Choroid plexus epithelial cell (primary cell): Measurements from ENCODE around the gene SENP8.

Experiments
- DNase-seq: peaks from one replicate; pipeline ENCODE4 v3.0.0-alpha.2; 2010; ENCODE audit warnings: low read depth
- H3K4me3 ChIP-seq: 2 replicates; pipeline ENCODE4 v1.5.1; 2011; ENCODE audit warnings: low read depth, mild to moderate bottlenecking, control low read depth, low read length, moderate library complexity
- TF ChIP-seq, protein P1 (sequence below): conservative IDR thresholded peaks from 2 replicates; pipeline ENCODE4 v1.5.1; 2011; ENCODE audit warnings: low read depth, mild to moderate bottlenecking, control low read depth, inconsistent platforms, low read length, moderate library complexity

SENP8 gene

DNA sequence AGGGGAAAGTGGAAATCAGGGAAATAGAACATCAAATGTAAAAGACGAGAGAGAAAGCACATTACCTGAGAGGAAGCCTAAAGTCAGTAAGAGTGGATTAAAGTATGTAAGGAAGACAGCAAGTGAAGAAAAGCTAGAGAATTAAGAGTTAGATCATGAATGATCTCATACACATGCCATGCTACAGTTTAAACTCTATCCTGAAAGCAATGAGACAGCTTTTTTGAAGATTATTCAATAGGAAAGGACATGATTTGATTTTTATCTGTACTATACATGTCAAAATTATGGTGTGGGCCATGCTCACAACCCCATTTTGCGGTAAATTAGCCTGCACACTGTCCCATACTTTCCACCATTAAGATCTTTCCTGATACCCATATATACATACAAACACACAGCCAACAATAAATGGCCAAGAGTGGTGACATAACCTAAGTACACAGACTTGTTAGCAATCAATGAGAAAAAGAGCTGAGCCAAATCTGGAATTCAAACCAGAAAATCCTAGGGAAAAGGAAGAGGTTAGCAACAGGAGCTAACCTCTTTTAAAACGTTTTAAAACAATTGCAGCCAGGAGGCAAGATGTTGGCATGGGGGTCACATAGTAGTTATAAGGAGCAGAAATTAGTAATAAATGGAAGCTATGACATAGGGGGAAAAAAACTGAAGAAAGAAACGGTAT, 4.7 kb upstream of the SENP8 start:
- H3K4me3 ChIP-seq = no peak overlapping the region
- no peak for DNase-seq
- TF ChIP-seq, protein P1, sequence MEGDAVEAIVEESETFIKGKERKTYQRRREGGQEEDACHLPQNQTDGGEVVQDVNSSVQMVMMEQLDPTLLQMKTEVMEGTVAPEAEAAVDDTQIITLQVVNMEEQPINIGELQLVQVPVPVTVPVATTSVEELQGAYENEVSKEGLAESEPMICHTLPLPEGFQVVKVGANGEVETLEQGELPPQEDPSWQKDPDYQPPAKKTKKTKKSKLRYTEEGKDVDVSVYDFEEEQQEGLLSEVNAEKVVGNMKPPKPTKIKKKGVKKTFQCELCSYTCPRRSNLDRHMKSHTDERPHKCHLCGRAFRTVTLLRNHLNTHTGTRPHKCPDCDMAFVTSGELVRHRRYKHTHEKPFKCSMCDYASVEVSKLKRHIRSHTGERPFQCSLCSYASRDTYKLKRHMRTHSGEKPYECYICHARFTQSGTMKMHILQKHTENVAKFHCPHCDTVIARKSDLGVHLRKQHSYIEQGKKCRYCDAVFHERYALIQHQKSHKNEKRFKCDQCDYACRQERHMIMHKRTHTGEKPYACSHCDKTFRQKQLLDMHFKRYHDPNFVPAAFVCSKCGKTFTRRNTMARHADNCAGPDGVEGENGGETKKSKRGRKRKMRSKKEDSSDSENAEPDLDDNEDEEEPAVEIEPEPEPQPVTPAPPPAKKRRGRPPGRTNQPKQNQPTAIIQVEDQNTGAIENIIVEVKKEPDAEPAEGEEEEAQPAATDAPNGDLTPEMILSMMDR = no peak

DNA sequence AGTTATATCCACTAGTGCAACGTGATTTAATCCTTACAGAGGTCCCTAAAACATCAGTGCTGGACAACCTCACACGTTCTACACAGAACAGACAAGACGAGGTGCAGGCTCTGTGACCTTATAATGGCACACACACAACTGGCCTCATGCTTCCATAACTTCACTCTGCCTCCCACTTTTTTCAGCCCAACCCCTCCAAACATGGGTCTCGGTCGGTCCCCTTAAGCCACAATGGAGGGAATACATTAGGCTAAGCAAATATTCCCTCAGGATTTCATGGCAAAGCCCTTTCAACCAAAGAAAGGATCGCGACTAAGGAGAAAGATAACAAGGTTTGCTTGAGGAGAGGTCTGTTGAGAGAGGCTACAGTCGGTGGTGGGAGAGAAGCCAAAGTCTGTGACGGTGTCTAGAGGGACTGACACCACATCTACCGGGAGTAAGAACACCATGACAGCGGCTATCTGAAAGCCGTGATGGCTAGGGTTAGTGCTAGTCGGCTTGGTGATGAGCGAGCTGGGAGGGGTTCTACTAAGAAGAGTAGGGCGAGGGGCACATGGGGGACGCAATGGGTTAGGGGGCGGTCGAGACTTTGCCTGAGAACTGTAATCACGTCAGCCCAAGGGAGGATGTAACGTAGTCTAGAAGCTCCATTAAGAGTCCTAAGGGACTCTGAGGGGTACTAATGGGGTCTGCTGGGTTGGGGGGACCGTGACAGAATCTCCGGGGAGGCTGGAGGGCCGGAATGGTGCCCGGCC, 1.3 kb upstream of the SENP8 start:
- DNase-seq = peak; percentile 41
- peak overlapping the region; percentile 99 for H3K4me3 ChIP-seq
- TF ChIP-seq, protein P1 = no peak

DNA sequence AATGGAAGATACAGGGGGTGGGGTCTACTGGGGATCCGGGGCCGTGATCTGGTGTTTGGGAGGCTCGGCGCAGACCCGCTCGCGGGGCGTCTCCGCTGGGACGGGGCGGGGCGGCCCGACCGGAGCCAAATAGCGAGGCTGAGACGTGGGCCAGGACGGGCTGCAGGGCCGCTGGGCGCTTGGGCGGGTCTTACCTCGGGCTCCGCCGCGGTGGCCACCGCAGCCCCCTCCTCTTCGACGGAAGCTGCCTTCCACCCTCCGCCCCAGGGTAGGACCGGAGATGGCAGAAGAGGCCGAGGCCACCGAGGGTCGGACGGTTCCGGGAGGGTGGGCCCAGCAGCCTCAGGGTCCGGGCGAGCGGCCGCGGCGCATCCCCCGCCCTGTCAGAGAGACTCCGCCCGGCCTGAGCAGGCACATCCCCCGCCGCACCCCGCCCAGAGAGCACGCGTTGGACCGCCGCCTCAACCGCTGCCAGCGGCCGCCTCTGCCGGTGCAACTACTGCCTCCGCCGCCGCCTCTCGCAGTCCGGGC, 652 bp upstream of the SENP8 start:
- H3K4me3 ChIP-seq = peak overlapping the region; percentile 99
- DNase-seq = peak; percentile 82
- TF ChIP-seq, protein P1 = no peak

DNA sequence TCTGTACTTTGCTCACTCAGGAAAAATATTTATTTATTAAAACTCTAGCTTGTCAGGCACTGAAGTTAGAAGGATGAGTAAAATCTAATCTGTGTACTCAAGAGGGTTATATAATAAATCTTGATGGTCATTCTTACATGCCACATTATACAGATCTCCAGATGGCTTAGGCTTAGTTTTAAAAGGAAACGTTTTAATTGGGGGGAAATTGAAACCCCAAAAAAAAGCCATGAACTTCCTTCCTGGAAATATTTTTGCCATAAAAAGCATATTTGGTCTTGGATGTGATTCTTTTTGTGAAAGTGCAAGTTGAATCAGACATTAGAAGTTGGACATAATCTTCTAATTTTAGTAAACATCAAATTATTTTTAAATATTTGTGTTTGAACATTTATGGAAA, 6.0 kb downstream of the SENP8 start:
- DNase-seq = no peak
- TF ChIP-seq, protein P1 = no peak
- H3K4me3 ChIP-seq = no peak overlapping the region

DNA sequence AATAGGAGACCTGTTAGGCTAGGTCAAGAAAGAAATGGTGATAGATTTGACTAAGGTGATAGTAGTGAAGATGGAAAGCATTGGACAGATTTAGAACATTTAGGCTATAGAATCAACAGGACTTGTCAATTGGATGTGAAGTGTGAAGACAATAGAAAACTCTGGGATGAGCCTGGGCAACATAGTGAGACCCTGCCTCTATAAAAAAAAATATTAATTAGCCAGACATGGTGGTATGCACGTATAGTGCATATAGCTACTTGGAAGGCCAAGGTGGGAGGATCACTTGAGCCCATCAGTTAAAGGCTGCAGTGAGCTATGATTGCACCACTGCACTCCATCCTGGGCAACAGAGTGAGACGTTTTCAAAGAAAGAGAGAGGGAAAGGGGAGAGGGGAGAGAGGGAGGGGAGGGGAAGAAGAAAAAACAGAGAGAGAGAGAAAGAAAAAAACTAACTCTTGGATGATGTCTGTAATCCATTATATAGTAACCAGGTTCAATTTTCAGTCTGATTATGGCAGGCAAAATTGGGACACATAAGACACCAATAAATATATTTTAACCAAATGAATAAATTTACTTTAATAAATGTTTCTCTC, 9.6 kb downstream of the SENP8 start:
- DNase-seq = no peak
- H3K4me3 ChIP-seq = no peak overlapping the region
- TF ChIP-seq, protein P1 = no peak

DNA sequence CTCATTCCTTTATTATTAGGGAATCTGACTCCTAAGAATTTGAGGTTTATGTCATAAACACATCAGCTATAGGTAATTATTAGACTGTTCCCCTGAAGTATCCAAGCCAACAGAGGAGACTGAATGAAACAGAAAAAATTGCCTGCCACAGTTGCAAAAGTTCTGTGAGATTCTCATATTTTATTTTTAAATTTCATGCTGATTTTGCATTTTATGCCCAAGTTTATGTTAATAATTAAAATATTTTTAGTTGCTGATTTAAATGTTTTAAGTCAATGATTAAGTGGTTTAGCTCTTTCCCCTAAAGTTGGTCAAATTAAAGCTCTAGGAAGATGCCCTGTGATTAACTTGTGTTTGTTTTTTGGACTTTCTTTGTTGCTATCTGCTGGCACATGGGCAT, 10.2 kb downstream of the SENP8 start:
- no peak for DNase-seq
- TF ChIP-seq, protein P1 = no peak
- H3K4me3 ChIP-seq = no peak overlapping the region
